NB4 (cell line): ENCODE results near the gene BRD3.

Experiments used
- DNase-seq: peaks from one replicate; pipeline ENCODE4 v3.0.0; 2010; ENCODE audit warnings: low read depth
- H3K4me3 ChIP-seq: one replicate; pipeline ENCODE4 v1.5.1; 2011; ENCODE audit warnings: mild to moderate bottlenecking, low read depth, low read length, moderate library complexity
- MYC ChIP-seq: IDR thresholded peaks from 2 replicates; pipeline ENCODE4 v1.6.1; 2011; ENCODE audit warnings: low read depth, low read length
- POLR2A ChIP-seq: IDR thresholded peaks from 2 replicates; pipeline ENCODE4 v1.6.1; 2011; ENCODE audit warnings: mild to moderate bottlenecking; ENCODE audit not compliant: insufficient read length; ENCODE audit errors: extremely low read depth
- TF ChIP-seq, protein P1 (sequence below): IDR thresholded peaks from 2 replicates; pipeline ENCODE4 v1.6.1; 2011; ENCODE audit warnings: low read depth, low read length
- TF ChIP-seq, protein P2 (sequence below): IDR thresholded peaks from one replicate; pipeline ENCODE4 v1.5.1; 2012; ENCODE audit warnings: low read depth, low read length

BRD3 gene

DNA sequence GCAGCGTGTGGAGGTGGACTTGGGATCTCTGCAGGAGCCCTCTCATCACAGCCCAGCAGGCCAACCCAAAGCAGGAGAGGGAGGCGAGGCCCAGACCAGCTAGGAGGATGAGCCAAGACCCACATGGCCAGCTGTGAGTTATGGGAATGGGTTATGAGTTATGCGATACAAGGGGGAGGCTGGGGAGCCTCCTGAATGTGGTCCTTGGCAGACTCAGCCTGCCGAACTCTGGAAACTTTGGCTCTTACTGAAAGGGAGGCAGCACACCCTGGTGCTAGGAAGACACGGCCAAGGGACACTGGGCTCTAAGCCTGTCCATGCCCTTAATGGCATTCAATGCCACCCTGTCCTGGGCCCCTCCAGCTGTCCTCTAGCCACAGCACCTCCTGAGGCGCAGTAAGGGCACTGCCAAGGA lies 68.0 kb downstream of the BRD3 start:
- DNase-seq, result no peak
- TF ChIP-seq, protein P1, sequence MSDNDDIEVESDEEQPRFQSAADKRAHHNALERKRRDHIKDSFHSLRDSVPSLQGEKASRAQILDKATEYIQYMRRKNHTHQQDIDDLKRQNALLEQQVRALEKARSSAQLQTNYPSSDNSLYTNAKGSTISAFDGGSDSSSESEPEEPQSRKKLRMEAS, result no peak
- TF ChIP-seq MYC (no peak), POLR2A (no peak)
- TF ChIP-seq, protein P2, sequence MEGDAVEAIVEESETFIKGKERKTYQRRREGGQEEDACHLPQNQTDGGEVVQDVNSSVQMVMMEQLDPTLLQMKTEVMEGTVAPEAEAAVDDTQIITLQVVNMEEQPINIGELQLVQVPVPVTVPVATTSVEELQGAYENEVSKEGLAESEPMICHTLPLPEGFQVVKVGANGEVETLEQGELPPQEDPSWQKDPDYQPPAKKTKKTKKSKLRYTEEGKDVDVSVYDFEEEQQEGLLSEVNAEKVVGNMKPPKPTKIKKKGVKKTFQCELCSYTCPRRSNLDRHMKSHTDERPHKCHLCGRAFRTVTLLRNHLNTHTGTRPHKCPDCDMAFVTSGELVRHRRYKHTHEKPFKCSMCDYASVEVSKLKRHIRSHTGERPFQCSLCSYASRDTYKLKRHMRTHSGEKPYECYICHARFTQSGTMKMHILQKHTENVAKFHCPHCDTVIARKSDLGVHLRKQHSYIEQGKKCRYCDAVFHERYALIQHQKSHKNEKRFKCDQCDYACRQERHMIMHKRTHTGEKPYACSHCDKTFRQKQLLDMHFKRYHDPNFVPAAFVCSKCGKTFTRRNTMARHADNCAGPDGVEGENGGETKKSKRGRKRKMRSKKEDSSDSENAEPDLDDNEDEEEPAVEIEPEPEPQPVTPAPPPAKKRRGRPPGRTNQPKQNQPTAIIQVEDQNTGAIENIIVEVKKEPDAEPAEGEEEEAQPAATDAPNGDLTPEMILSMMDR, result no peak
- H3K4me3 ChIP-seq, result no peak overlapping the region

DNA sequence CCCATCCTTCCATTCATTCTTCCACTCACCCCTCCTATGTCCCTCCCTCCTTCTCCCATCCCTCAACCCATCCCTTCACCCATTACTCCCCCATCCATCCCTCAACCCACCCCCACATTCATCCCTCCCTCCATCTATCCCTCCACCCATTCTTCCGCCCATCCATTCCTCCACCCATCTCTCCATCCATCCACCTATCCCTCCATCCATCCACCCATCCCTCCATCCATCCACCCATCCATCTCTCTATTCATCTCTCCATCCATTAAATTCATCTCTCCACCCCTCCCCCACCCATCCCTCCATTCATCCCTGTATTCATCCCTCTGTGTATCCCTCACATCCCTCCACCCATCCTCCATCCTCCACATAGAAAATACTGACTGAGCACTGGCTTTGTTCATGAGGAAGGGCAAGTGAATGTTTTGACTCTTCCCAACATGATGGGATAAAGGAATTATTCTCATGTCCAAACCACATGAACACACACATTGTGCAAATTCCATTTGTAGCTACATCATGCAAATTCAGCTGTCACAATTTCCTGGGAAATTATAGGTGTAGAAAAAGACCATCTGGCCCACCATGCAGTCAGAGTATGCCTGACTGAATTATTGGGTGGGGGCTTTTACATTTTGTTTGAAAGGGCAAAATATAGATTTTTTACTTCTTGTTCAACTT lies 68.8 kb downstream of the BRD3 start:
- TF ChIP-seq, protein P1, result no peak
- TF ChIP-seq MYC, result no peak
- TF ChIP-seq, protein P2, result no peak
- TF ChIP-seq POLR2A, result no peak
- DNase-seq, result no peak
- H3K4me3 ChIP-seq, result no peak overlapping the region

DNA sequence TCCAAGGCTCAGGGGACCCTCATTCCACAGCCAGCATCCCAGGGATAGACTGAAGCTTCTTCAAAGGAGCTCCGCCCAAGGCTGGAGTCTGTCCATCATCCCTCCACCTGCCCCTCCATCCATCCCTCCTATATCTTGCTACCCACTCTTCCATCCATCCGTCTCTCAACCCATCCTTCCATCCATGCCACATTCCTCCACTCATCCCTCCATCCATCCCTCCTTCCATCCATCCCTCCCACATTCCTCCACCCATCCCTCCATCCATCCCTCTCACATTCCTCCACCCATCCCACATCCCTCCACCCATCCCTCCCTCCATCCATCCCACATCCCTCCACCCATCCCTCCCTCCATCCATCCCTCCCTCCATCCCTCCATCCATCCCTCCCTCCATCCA lies 70.2 kb downstream of the BRD3 start:
- TF ChIP-seq POLR2A, result no peak
- TF ChIP-seq, protein P1, result no peak
- DNase-seq, result no peak
- no peak overlapping the region for H3K4me3 ChIP-seq

DNA sequence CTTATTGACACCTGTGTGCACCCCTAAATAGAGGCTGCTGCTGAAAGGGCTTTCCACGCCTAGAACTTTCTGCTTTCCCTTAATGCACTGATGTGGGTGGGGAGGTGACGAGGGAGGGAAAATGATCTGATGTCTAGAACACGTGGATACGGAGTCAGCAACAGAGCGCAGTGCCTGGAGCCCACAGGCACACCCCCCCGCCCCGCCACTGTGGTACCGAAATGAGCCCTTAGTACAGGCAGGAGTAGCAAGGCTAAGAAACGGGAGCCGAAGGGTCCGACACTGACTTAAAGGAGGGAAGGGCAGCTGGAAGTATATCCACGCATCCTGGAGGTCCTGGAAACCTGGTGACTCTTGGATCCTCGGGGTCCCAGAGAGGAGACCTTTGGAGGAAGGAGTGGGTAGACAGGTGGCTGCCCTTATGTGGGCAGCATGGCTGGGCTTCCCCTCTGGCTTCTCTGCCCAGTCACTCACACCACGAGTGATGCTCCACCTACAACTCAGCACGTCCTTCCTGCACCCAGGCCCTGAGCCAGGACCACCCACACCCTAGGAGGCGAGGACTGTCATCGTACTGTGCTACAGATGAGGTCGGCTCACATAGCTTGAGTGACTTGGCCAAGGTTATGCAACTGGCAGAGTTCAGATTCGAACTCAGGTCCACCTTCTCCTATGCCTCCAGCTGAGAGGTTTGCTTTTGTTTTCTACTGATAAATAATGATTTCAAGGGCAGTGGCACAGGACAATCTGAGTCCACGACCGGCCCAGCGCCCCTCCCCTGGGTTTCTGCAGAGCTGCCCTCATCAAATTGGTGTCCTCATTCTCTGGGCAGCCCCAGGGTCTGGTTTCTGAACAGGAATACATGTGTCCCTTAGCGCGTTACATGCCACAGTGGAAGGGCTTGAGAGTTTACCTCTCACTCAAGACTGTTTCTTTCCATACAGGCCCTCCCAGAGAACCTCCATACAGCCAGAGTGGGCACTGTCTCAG lies 71.0 kb downstream of the BRD3 start:
- no peak overlapping the region for H3K4me3 ChIP-seq
- no peak for DNase-seq

DNA sequence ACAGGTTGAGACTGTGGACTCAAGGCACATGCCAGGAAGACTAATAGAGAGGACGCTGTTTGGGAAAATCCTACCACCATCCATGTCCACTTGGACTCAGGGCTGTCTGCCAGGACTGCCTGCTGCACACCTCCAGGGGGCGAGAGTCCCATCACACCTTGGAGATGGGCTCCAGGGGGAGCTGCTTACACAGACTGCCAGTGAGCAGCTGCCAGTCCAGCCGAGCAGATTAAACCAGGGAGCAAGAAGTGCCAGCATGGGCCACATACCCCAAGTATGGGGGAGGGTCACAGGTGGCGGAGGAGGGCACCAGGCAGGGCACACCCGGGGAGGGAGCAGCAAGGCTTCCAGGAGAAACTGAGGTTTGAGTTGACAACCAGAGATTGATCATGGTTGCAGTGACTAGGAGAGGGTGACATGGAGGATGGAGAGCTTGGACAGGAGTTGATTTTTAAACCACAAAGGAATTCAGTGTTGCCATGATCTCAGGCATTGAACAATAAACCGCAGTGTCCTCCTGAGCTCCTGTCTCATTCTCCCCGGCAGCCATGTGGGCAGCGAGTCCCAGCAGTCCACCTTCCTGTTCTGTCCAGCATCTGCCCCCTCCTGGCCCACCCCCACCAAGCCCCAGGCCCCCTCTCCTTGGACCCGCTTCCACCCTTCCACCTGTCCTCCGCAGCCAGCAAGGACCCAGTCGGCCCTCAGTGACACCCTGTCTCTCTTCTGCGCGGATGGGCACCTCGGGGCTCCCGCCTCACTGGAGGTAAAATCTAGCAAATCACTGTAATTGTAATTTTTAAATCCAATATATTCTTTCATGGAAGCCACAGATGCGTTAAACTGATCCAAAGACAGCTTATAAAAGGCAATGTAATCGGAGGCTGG lies 72.6 kb downstream of the BRD3 start:
- TF ChIP-seq MYC, result no peak
- TF ChIP-seq, protein P2, result peak; percentile 26
- H3K4me3 ChIP-seq, result no peak overlapping the region
- peak; percentile 33 for DNase-seq

More for the DNA sequence above, 71.0 kb downstream of the BRD3 start:
- TF ChIP-seq, protein P2, result no peak
- TF ChIP-seq POLR2A (no peak), MYC (no peak)
- TF ChIP-seq, protein P1, result no peak
